C4-2B (cell line): ENCODE results near the gene HORMAD1.
"Not testable (repeated sequence)": the region's sequence is repeated elsewhere in the genome, so short reads cannot be mapped to it uniquely, and the experiment has no call there.

Experiments used
- H3K27ac ChIP-seq: fragments of 450-650 bp; 2 replicates; pipeline ENCODE4 v1.5.1; 2017
- CTCF ChIP-seq: fragments of 450-650 bp; conservative IDR thresholded peaks from 2 replicates; pipeline ENCODE4 v1.5.1; 2017; ENCODE audit warnings: mild to moderate bottlenecking
- ZFX ChIP-seq: fragments of 450-650 bp; IDR thresholded peaks from 2 replicates; pipeline ENCODE4 v1.6.1; 2017

HORMAD1 gene

GRCh38 chr1:150678988-150679387, 41.7 kb downstream of the HORMAD1 start:
- no peak for TF ChIP-seq CTCF
- TF ChIP-seq ZFX = no peak
- no peak overlapping the region for H3K27ac ChIP-seq

GRCh38 chr1:150674881-150675280, 45.8 kb downstream of the HORMAD1 start:
- no peak for TF ChIP-seq ZFX
- TF ChIP-seq CTCF = no peak

GRCh38 chr1:150663321-150663720, 57.4 kb downstream of the HORMAD1 start:
- no peak overlapping the region for H3K27ac ChIP-seq
- TF ChIP-seq CTCF = no peak
- TF ChIP-seq ZFX = no peak

More at GRCh38 chr1:150674881-150675280, 45.8 kb downstream of the HORMAD1 start:
- no peak overlapping the region for H3K27ac ChIP-seq

- no peak for TF ChIP-seq ZFX
- no peak for TF ChIP-seq CTCF
- H3K27ac ChIP-seq = no peak overlapping the region
Measured at GRCh38 chr1:150662811-150663210, 57.9 kb downstream of the HORMAD1 start.

- TF ChIP-seq CTCF (no peak), ZFX (no peak)
- H3K27ac ChIP-seq = no peak overlapping the region
Measured at GRCh38 chr1:150661156-150661555, 59.5 kb downstream of the HORMAD1 start.

- no peak for TF ChIP-seq CTCF
- TF ChIP-seq ZFX = no peak
Measured at GRCh38 chr1:150660584-150660983, 60.1 kb downstream of the HORMAD1 start.

GRCh38 chr1:150657064-150657463, 63.6 kb downstream of the HORMAD1 start:
- not testable (repeated sequence) for H3K27ac ChIP-seq

More at GRCh38 chr1:150660584-150660983, 60.1 kb downstream of the HORMAD1 start:
- no peak overlapping the region for H3K27ac ChIP-seq

- not testable (repeated sequence) for H3K27ac ChIP-seq
Measured at GRCh38 chr1:150654635-150655034, 66.1 kb downstream of the HORMAD1 start.

GRCh38 chr1:150650193-150650592, 70.5 kb downstream of the HORMAD1 start:
- H3K27ac ChIP-seq = no peak overlapping the region

More at GRCh38 chr1:150650193-150650592, 70.5 kb downstream of the HORMAD1 start:
- TF ChIP-seq ZFX = no peak
- TF ChIP-seq CTCF = no peak
